Renal cortex interstitium (tissue), 11 donors: Measurements from ENCODE around the gene CCDC74A. TPM values are rescaled to one million over a fixed set of nuclear protein-coding genes. Genes with fewer than 3 reads are reported as not detected.
"Not testable (repeated sequence)": the region's sequence is repeated elsewhere in the genome, so short reads cannot be mapped to it uniquely, and the experiment has no call there.

Experiments
- DNase-seq, 11 donors: peaks; one replicate each; pipeline ENCODE4 v3.0.0-alpha.2; 2013; ENCODE audit warnings: low read depth in 9 of 11, low spot score in 4 of 11; ENCODE audit errors: extremely low read depth in 1 of 11
- polyA plus RNA-seq, 3 donors: library from polyadenylated mRNA; unstranded; fragments of 120-200 nt; gene quantifications; one replicate each; pipeline ENCODE4 v1.2.1, GENCODE V29; 2013; ENCODE audit not compliant: insufficient read length in 3 of 3

CCDC74A gene
- polyA plus RNA-seq, 3 donors = 13.4 to 18.5 (median 18.2) TPM

- not testable (repeated sequence) for DNase-seq
Observed at GRCh38 chr2:131538856-131539255, 11.2 kb downstream of the CCDC74A start.

GRCh38 chr2:131542438-131543384 lies 15.0 kb downstream of the CCDC74A start:
- DNase-seq = no peak

GRCh38 chr2:131543385-131543891 lies 15.8 kb downstream of the CCDC74A start:
- DNase-seq = no peak

- not testable (repeated sequence) for DNase-seq
Observed at GRCh38 chr2:131544006-131544812, 16.5 kb downstream of the CCDC74A start.

- DNase-seq = not testable (repeated sequence)
Observed at GRCh38 chr2:131544813-131545165, 17.1 kb downstream of the CCDC74A start.

- DNase-seq = no peak
Observed at GRCh38 chr2:131552871-131553270, 25.2 kb downstream of the CCDC74A start.

GRCh38 chr2:131556998-131557397 lies 29.3 kb downstream of the CCDC74A start:
- no peak for DNase-seq

- DNase-seq = no peak
Observed at GRCh38 chr2:131557558-131558321, 30.1 kb downstream of the CCDC74A start.

- DNase-seq = no peak
Observed at GRCh38 chr2:131566371-131566770, 38.7 kb downstream of the CCDC74A start.

GRCh38 chr2:131567891-131568290 lies 40.2 kb downstream of the CCDC74A start:
- no peak for DNase-seq

- not testable (repeated sequence) for DNase-seq
Observed at GRCh38 chr2:131568401-131568800, 40.7 kb downstream of the CCDC74A start.

GRCh38 chr2:131572175-131572574 lies 44.5 kb downstream of the CCDC74A start:
- no peak for DNase-seq

GRCh38 chr2:131577812-131578211 lies 50.1 kb downstream of the CCDC74A start:
- no peak for DNase-seq

GRCh38 chr2:131580187-131580586 lies 52.5 kb downstream of the CCDC74A start:
- no peak for DNase-seq

Other genes with a start within 250 kb of the CCDC74A start
- 1 to 10 TPM; 1.5 to 2.1 (median 1.6) TPM for gene RAB6D, start 163.7 kb upstream of the CCDC74A start, polyA plus RNA-seq
- 1 to 10 TPM in 1 of 3 donors, under 1 TPM in 2; 0.33 to 1.8 (median 0.76) TPM for gene TUBA3D, start 51.8 kb upstream of the CCDC74A start, polyA plus RNA-seq
- gene MZT2A, start 35.5 kb upstream of the CCDC74A start, polyA plus RNA-seq = 10 to 100 TPM; 41.9 to 84.7 (median 67.9) TPM